Activated gamma-delta T cell (primary cell): ENCODE results near the gene MYMK.

Experiments used
- DNase-seq: peaks from one replicate; lab custom pipeline; 2025; lab: John Stamatoyannopoulos, UW

Gene MYMK

DNA sequence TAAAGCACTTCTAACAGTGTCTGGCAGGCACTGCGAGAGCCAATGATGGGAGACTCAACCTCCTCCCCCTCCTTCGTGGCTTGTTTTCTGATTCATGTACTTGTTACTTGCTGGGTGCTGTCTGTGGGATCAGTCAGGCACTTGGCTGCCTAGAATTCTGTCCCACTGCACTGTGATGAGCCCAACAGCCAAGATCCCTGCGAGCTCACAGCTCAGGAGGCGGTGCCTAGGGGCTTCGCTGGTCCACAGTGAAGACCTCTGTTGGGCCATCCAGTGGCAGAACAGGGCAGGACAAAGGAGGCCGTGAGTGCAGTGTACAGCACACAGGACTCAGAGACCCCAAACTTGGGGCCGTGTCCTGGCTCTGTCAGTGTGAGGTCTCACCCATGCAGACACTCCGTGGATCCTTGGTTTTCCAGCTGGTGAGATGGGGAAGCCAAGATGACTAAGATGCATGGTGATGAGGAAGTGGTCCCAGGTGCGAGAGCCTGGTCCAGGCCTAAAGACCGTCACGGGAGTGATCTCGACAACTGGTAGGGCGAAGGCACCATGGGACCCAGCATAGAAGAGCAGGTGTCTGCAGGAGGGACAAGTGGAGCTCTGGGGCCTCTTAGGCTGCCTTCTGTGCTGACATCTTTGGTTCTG is 19.5 kb downstream of the MYMK start:
- no peak for DNase-seq

GRCh38 chr9:133502112-133502511 is 22.6 kb downstream of the MYMK start:
- no peak for DNase-seq

GRCh38 chr9:133499892-133500270 is 24.9 kb downstream of the MYMK start:
- no peak for DNase-seq

DNA sequence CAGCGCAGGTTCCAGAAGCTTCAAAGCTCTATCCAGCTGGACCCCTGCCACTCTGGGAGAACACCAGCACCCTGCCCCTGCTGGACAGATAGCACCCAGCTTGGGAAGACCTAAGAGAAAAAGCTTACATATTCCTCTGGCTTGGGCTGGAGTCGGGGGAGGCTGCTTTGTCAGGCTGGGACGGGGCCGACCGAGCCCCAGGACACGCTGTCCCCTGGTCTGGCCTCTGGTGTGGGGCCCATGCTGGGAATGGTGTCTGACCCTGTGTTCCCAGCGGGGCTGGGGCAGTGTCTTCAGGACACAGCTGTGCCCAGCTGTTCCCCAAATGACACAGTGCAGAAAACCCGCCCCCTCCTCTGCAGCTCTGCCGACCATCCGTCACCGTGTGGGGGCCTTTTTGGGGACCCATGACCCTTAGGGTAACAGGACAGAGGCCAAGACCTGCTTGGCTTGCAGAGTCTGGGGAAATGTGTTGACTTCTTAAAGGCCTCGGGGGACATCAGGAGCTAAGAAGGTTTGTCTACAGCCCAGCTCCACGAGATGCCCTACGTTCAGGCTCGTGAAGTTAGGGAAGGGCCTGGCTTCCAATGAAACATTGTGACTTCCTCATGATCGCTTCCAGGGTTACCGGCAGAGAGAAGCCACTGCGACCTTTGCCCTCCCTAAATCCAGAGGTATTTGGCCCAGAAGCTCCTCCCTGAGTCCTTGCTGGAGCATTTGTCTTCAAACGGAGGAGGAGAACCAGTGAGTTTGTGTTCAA is 25.4 kb downstream of the MYMK start:
- DNase-seq = no peak

DNA sequence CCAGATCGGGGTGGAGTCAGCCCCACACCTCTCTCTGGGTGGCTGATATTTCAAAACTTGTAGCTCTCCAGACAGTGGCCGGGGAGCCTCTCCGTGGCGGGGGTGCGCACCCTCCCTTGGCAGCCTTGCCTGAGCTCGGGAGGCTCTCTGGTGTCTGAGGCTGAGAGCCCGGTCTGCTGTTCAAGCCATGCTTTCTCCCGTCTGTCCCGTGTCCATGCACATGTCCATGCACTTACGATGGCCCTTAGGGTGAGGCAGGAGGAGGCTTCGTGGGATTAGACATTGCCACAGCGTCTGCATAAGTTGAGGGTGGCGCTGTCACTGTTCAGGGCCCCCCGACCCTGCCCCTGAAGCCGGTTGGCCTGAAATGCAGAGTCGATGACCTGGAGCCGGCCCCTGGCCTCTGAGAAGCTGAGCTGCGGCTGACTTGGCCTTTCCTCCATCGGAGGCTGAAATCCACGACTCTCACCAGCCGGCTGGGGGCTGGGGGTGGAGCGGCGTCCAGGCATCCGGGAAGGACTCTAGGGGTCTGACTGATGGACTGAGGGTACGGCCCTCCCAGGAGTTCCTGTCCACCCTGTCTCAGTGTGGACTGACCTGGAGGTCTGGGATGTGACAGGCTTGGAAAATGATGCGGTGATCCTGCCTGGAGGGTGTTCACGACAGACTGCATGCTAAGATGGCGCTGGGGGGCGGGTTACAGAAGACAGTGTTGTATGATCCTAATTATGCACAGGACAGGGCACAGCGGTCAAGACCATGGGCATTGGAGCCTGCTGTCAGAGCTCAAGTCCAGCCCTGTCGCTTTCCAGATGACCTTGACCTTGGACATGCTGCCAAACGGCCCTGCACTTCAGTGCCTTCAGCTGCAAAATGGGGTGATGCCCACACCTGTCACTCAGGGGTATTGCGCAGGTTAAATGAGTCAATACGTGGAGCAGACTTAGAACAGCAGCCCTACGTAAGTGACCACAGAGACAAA is 27.6 kb downstream of the MYMK start:
- no peak for DNase-seq

GRCh38 chr9:133495327-133496293 is 29.1 kb downstream of the MYMK start:
- DNase-seq = no peak

- DNase-seq = no peak
Observed at GRCh38 chr9:133494636-133495326, 30.0 kb downstream of the MYMK start.

GRCh38 chr9:133493845-133494540 is 30.8 kb downstream of the MYMK start:
- DNase-seq = no peak

DNA sequence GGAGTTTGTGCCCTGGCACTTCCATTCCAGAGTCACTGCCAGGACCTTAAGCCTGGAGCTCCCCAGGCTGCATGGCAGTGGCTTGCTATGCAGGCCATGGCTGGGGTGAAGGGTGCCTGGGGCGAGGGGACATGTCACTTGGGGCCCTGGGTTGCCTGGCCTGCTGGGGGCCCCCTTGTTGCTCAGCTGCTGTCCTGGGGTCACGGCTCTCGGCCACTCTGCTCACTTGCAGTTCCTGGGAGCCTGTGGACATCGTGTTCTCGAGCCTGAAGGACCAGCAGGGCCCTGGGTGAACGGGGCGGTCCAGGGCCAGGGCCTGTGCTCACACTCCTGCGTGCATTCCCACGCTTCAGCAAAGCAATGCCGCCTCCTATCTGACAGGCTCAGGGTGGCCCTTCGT is 31.3 kb downstream of the MYMK start:
- DNase-seq = no peak

DNA sequence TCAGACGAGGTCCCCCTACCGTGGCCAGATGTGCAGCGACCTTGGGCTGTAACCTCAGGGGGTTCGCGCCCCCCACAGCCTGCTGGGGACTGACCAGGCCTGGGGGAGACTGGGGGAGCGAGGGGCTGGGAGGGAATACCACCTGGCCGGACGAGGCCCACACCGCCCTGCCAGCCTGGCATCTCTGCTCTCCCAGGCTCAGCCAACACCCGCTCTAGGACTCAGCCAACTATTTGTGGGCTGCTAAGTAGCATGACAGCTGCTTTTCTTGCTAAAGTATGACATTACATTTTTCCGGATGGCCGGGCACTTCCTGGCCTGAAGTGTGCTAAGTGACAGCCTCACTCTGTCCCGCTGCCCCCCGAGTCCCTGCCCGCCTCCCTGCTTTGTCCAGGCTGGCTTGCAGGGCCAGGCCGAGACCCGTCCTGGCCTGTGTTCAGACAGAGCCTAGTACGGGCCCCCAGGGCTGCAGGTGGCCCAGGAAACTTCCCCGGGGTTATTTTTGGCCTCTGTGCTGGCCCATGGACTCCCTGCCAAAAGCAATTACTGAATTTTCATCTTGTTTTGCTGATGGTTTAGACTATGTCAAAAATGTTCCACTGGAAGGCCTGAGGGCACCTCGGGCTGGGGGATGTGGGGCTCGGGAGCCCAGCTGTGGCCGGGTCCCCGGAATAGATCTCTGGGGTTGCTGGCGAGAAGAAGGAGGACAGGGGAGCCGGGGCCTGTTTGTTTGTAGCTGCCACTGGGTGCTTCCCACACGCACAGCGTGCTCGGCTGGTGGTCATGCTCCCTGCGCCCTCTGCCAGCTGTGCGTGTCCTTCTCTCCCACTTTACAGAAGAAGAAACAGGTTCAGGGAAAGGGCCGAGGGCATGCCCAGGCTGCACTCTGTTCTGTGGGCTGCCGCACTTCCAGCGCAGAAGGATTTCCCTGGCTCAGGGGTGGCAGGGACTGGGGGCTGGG is 32.4 kb downstream of the MYMK start:
- DNase-seq = no peak

- no peak for DNase-seq
Observed at GRCh38 chr9:133491656-133491925, 33.2 kb downstream of the MYMK start.

GRCh38 chr9:133490865-133491655 is 33.7 kb downstream of the MYMK start:
- no peak for DNase-seq

DNA sequence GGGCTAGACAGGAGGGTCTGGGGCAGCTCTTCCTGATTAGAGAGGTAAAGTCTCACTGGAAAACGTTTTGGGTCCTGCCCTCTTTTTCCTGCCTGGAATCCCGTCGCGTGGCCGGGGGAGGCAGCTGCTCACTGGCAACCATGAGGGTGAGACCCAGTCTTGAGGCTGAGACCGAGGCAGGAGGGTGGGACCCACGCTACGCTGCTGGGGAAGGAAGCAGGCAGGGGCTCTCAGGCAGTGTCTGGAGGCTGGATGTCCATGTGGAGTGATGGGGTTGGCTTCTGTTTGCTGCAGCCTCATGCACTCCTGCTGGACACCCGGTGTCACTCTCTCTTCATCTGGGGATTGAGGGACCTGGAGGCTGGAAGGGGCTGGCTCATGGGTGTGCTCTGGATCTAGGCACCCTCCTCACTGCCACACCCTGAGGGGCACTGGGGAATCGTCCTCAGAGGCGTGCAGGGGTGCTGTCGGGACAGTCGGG is 34.5 kb downstream of the MYMK start:
- no peak for DNase-seq

- no peak for DNase-seq
Observed at GRCh38 chr9:133489253-133490190, 35.2 kb downstream of the MYMK start.

GRCh38 chr9:133488686-133489252 is 36.0 kb downstream of the MYMK start:
- DNase-seq = no peak

DNA sequence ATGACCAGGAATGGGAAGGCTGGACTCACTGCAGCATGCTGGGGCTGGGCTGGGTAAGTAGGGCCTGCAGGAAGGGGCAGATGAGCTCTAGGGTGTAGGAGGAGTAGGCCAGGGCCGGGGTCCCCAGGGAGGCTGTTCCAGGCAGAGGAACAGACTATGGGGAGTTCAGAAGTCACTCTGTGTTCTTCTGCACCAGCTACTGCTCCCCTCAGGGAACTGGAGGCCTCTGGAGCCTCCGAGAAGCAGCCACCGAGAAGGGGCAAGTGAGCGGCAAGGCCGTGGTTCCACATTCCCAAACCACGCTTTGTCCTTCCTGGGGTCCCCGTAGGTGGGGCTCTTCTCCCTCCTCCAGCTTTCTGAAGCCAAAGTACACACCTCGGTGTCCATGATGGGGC is 37.4 kb downstream of the MYMK start:
- DNase-seq = no peak
